ENCODE measurements around the gene CES3. TPM values are rescaled to one million over a fixed set of nuclear protein-coding genes. Genes with fewer than 3 reads are reported as not detected.

The CES3 gene
- polyA plus RNA-seq, 1 donor (not counting 4 experiments of a cell fraction or from before 2014, with no cell fraction given): 1.5 TPM

DNA sequence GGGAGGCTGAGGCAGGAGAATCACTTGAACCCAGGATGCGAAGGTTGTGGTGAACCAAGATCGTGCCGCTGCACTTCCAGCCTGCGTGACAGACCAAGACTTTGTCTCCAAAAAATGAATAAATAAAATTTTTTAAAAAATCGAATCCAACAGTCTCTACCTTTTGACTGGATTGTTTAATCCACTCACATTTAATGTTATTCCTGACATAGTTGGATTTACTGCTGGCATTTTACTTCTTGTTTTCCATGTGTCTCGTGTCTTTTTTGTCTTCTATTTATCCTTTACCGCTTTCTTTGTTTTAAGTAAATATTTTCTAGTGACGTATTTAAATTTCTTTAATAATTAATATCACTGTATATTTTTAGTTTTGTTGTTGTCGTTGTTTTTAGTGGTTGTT lies 22.0 kb downstream of the CES3 start:
- no peaks in the 10 kb centered on the region for H3K27me3 ChIP-seq (ENCODE audit: control insufficient read depth, extremely low read depth, insufficient read depth, low read length)
- H4K20me1 ChIP-seq (ENCODE audit: control insufficient read depth, extremely low read depth, insufficient read depth, low read length): no peaks in the 10 kb centered on the region
- no peak overlapping the region for H3K4me2 ChIP-seq (ENCODE audit: control insufficient read depth, extremely low read depth, insufficient read depth, low read depth, low read length)
- TF ChIP-seq, protein P1, sequence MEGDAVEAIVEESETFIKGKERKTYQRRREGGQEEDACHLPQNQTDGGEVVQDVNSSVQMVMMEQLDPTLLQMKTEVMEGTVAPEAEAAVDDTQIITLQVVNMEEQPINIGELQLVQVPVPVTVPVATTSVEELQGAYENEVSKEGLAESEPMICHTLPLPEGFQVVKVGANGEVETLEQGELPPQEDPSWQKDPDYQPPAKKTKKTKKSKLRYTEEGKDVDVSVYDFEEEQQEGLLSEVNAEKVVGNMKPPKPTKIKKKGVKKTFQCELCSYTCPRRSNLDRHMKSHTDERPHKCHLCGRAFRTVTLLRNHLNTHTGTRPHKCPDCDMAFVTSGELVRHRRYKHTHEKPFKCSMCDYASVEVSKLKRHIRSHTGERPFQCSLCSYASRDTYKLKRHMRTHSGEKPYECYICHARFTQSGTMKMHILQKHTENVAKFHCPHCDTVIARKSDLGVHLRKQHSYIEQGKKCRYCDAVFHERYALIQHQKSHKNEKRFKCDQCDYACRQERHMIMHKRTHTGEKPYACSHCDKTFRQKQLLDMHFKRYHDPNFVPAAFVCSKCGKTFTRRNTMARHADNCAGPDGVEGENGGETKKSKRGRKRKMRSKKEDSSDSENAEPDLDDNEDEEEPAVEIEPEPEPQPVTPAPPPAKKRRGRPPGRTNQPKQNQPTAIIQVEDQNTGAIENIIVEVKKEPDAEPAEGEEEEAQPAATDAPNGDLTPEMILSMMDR (optimal IDR thresholded peaks at IDR 0.05 in 1 of 3, IDR thresholded peaks at IDR 0.05 in 1 of 3, conservative IDR thresholded peaks at IDR 0.05 in 1 of 3; ENCODE audit: extremely low read depth in 1 of 3, insufficient read depth in 2 of 3, low read length in 3 of 3): no peak
- no peak for TF ChIP-seq EZH2 (IDR thresholded peaks at IDR 0.05; ENCODE audit: low read length)
- dilution Hi-C loops (cut with MboI; ENCODE audit: extremely low pct_ligation_motif_present, low sequenced_read_pairs): no loop called here
- no peak overlapping the region for H2AFZ ChIP-seq (ENCODE audit: control insufficient read depth, low read length)
- no peaks in the 10 kb centered on the region for H3K9me3 ChIP-seq (ENCODE audit: control insufficient read depth, low read depth, low read length)
- FAIRE-seq: no peak
- H3K9me1 ChIP-seq (ENCODE audit: control insufficient read depth, extremely low read depth, insufficient read depth, low read length): no peaks in the 10 kb centered on the region
- H3K9ac ChIP-seq (ENCODE audit: control insufficient read depth, extremely low read depth, insufficient read depth, low read length): no peak overlapping the region
- peaks cover 1% of the 10 kb centered on the region for H3K4me1 ChIP-seq (ENCODE audit: control insufficient read depth, extremely low read depth, insufficient read depth, low read length)
- no peak overlapping the region for H3K27ac ChIP-seq (ENCODE audit: control insufficient read depth, insufficient read depth, low read length)
- H3K4me3 ChIP-seq (ENCODE audit: control insufficient read depth in 2 of 3, extremely low read depth in 1 of 3, insufficient read depth in 2 of 3, low read depth in 1 of 3, low read length in 3 of 3): no peak overlapping the region
- H3K79me2 ChIP-seq (ENCODE audit: control insufficient read depth, insufficient read depth, low read length): no peaks in the 10 kb centered on the region
- no peaks in the 10 kb centered on the region for H3K36me3 ChIP-seq (ENCODE audit: control insufficient read depth in 2 of 2, extremely low read depth in 1 of 2, insufficient read depth in 2 of 2, low read length in 2 of 2)
- DNase-seq (ENCODE audit: low read depth, low spot score): no peak

DNA sequence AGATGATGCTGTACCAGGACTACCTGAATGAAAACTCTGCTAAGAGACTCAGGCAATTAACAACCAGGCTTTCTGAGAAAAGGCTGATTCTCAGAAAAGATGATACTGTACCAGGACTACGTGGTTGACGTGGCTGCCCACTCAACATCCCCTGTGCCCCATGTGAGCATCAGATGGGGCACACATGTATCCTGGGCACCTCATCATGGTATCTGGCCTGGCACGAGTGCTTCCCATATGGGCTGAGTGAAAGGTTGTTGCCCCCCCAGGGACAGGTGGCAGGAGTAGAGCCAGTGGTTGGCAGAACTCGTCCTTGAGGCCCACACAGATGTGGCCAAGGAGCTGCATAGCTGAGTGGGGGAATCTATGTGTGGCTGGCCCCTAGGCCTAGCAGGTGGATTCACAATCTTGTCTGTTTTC lies 23.8 kb downstream of the CES3 start:
- TF ChIP-seq EZH2 (IDR thresholded peaks at IDR 0.05; ENCODE audit: low read length): no peak
- TF ChIP-seq, protein P1 (optimal IDR thresholded peaks at IDR 0.05 in 1 of 3, IDR thresholded peaks at IDR 0.05 in 1 of 3, conservative IDR thresholded peaks at IDR 0.05 in 1 of 3; ENCODE audit: extremely low read depth in 1 of 3, insufficient read depth in 2 of 3, low read length in 3 of 3): no peak
- dilution Hi-C loops (cut with MboI; ENCODE audit: extremely low pct_ligation_motif_present, low sequenced_read_pairs): no loop called here
- no peak overlapping the region for H3K9ac ChIP-seq (ENCODE audit: control insufficient read depth, extremely low read depth, insufficient read depth, low read length)

More for the DNA sequence above, 23.8 kb downstream of the CES3 start:
- Histone ChIP-seq H4K20me1 (ENCODE audit: control insufficient read depth, extremely low read depth, insufficient read depth, low read length) (no peaks in the 10 kb centered on the region), H3K9me3 (ENCODE audit: control insufficient read depth, low read depth, low read length) (no peaks in the 10 kb centered on the region), H3K79me2 (ENCODE audit: control insufficient read depth, insufficient read depth, low read length) (no peaks in the 10 kb centered on the region), H3K36me3 (ENCODE audit: control insufficient read depth in 2 of 2, extremely low read depth in 1 of 2, insufficient read depth in 2 of 2, low read length in 2 of 2) (no peaks in the 10 kb centered on the region), H3K9me1 (ENCODE audit: control insufficient read depth, extremely low read depth, insufficient read depth, low read length) (no peaks in the 10 kb centered on the region), H3K4me2 (ENCODE audit: control insufficient read depth, extremely low read depth, insufficient read depth, low read depth, low read length) (no peak overlapping the region), H3K4me1 (ENCODE audit: control insufficient read depth, extremely low read depth, insufficient read depth, low read length) (peaks cover 9% of the 10 kb centered on the region), H3K27me3 (ENCODE audit: control insufficient read depth, extremely low read depth, insufficient read depth, low read length) (no peaks in the 10 kb centered on the region), H2AFZ (ENCODE audit: control insufficient read depth, low read length) (no peak overlapping the region), H3K27ac (ENCODE audit: control insufficient read depth, insufficient read depth, low read length) (no peak overlapping the region), H3K4me3 (ENCODE audit: control insufficient read depth in 2 of 3, extremely low read depth in 1 of 3, insufficient read depth in 2 of 3, low read depth in 1 of 3, low read length in 3 of 3) (no peak overlapping the region)
- FAIRE-seq: no peak
- no peak for DNase-seq (ENCODE audit: low read depth, low spot score)

Measured in keratinocyte (primary cell).